Osteocyte (in vitro differentiated cells): ENCODE data around the gene C10orf90. TPM values are rescaled to one million over a fixed set of nuclear protein-coding genes. Genes with fewer than 3 reads are reported as not detected.

Source experiments
- DNase-seq: peaks from one replicate; pipeline ENCODE4 v3.0.0; 2021; ENCODE audit warnings: mixed read lengths; ENCODE audit not compliant: unreplicated experiment; ENCODE audit errors: extremely low spot score
- H3K27ac Mint-ChIP-seq: one replicate; pipeline ENCODE4 v1.8.0; 2021; ENCODE audit warnings: mild to moderate bottlenecking, mixed read lengths; ENCODE audit not compliant: unreplicated experiment
- H3K27me3 Mint-ChIP-seq: one replicate; pipeline ENCODE4 v1.8.0; 2021; ENCODE audit warnings: mixed read lengths; ENCODE audit not compliant: unreplicated experiment
- H3K36me3 Mint-ChIP-seq: one replicate; pipeline ENCODE4 v1.8.0; 2021; ENCODE audit warnings: mixed read lengths; ENCODE audit not compliant: unreplicated experiment
- H3K4me1 Mint-ChIP-seq: one replicate; pipeline ENCODE4 v1.8.0; 2021; ENCODE audit warnings: mixed read lengths; ENCODE audit not compliant: unreplicated experiment
- H3K4me3 Mint-ChIP-seq: one replicate; pipeline ENCODE4 v1.8.0; 2021; ENCODE audit warnings: mild to moderate bottlenecking, moderate library complexity, mixed read lengths; ENCODE audit not compliant: unreplicated experiment
- H3K9me3 Mint-ChIP-seq: one replicate; pipeline ENCODE4 v1.8.0; 2021; ENCODE audit warnings: mixed read lengths; ENCODE audit not compliant: unreplicated experiment
- CTCF ChIP-seq: fragments of 200-600 bp; sonication (generic); IDR thresholded peaks from 2 replicates; pipeline ENCODE4 v1.5.0; 2021; ENCODE audit warnings: antibody characterized with exemption, mild to moderate bottlenecking, moderate library complexity
- total RNA-seq: library from RNA; stranded (reverse); gene quantifications from 2 replicates; pipeline ENCODE4 v1.2.1, GENCODE V29; 2021

Gene C10orf90
- total RNA-seq, 1 donor from 2014 or later = not detected

- no peak for TF ChIP-seq CTCF
- H3K4me3 Mint-ChIP-seq = no peak overlapping the region
- H3K27ac Mint-ChIP-seq = no peak overlapping the region
- H3K27me3 Mint-ChIP-seq = peaks cover 7% of the 10 kb centered on the region
- no peak for DNase-seq
- H3K9me3 Mint-ChIP-seq = no peaks in the 10 kb centered on the region
- H3K36me3 Mint-ChIP-seq = no peaks in the 10 kb centered on the region
- peaks cover 5% of the 10 kb centered on the region for H3K4me1 Mint-ChIP-seq
These were observed 7.2 kb downstream of the C10orf90 start for GRCh38 chr10:126663328-126663727.

- Mint-ChIP-seq H3K36me3 (no peaks in the 10 kb centered on the region), H3K4me3 (no peak overlapping the region), H3K4me1 (peaks cover 5% of the 10 kb centered on the region), H3K9me3 (no peaks in the 10 kb centered on the region), H3K27ac (no peak overlapping the region), H3K27me3 (peaks cover 4% of the 10 kb centered on the region)
- TF ChIP-seq CTCF = no peak
- DNase-seq = no peak
These were observed 8.5 kb downstream of the C10orf90 start for GRCh38 chr10:126661841-126662515.

- no peaks in the 10 kb centered on the region for H3K9me3 Mint-ChIP-seq
- no peak overlapping the region for H3K4me3 Mint-ChIP-seq
- DNase-seq = no peak
- peaks cover 4% of the 10 kb centered on the region for H3K27me3 Mint-ChIP-seq
- H3K27ac Mint-ChIP-seq = no peak overlapping the region
- H3K4me1 Mint-ChIP-seq = peaks cover 5% of the 10 kb centered on the region
- no peaks in the 10 kb centered on the region for H3K36me3 Mint-ChIP-seq
- no peak for TF ChIP-seq CTCF
These were observed 9.1 kb downstream of the C10orf90 start for GRCh38 chr10:126661356-126661755.

GRCh38 chr10:126659750-126660149 is 10.7 kb downstream of the C10orf90 start:
- Mint-ChIP-seq H3K27me3 (no peaks in the 10 kb centered on the region), H3K4me1 (peaks cover 5% of the 10 kb centered on the region), H3K27ac (no peak overlapping the region), H3K4me3 (no peak overlapping the region), H3K9me3 (no peaks in the 10 kb centered on the region), H3K36me3 (no peaks in the 10 kb centered on the region)
- TF ChIP-seq CTCF = no peak
- DNase-seq = no peak

- H3K9me3 Mint-ChIP-seq = no peaks in the 10 kb centered on the region
- H3K36me3 Mint-ChIP-seq = no peaks in the 10 kb centered on the region
- H3K4me1 Mint-ChIP-seq = peaks cover 5% of the 10 kb centered on the region
- no peak for DNase-seq
- peaks cover 3% of the 10 kb centered on the region for H3K27me3 Mint-ChIP-seq
- no peak for TF ChIP-seq CTCF
- no peak overlapping the region for H3K4me3 Mint-ChIP-seq
- no peak overlapping the region for H3K27ac Mint-ChIP-seq
These were observed 11.6 kb downstream of the C10orf90 start for GRCh38 chr10:126658928-126659327.
